ENCODE data around the gene CFAP251.
"Not testable (repeated sequence)": the region's sequence is repeated elsewhere in the genome, so short reads cannot be mapped to it uniquely, and the experiment has no call there.

CFAP251 gene

GRCh38 chr12:121917950-121918678 lies at the start of gene CFAP251:
Gene CFAP251, plus strand, starts transcription at chr12:121918592. Its CDS starts 2,714 bp downstream, at chr12:121921306.
- peak; percentile 95 for DNase-seq (ENCODE audit: low spot score)

DNA sequence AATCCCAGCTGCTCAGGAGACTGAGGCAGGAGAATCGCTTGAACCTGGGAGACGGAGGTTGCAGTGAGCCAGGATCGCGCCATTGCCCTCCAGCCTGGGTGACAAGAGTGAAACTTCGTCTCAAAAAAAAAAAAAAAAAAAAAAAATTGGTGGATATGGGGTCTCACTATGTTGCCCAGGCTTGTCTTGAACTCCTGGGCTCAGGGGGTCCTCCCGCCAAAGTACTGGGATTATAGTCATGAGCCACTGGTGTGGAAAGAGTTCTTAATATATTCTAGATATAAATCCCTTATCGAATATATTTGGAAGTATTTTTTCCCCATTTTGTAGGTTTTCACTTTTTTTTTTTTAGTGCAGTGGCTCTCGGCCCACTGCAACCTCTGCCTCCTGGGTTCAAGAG lies 49.2 kb upstream of the CFAP251 start:
- not testable (repeated sequence) for DNase-seq (ENCODE audit: low spot score)

- no peak for DNase-seq (ENCODE audit: low spot score)
Measured at GRCh38 chr12:121871467-121871866, 46.9 kb upstream of the CFAP251 start.

- peak; percentile 82 for DNase-seq (ENCODE audit: low spot score)
Measured at GRCh38 chr12:121872546-121873215, 45.7 kb upstream of the CFAP251 start.

GRCh38 chr12:121873216-121873569 lies 45.2 kb upstream of the CFAP251 start:
- no peak for DNase-seq (ENCODE audit: low spot score)

DNA sequence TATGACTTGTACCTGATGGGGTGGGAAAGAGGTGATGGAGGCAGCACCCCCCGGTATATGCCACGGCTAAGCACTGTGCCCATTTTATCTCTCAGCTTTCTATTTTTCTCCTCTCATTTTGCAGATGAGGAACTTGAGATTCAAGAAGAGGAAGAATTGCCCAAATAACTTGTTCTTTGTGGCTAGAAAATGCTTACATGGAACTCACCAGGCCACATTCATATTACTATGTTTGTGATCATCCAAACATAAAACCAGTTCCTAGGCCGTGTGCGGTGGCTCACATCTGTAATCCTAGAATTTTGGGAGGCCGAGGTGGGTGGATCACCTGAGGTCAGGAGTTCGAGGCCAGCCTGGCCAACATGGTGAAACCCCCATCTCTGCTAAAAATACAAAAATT lies 44.3 kb upstream of the CFAP251 start:
- DNase-seq (ENCODE audit: low spot score) = no peak

DNA sequence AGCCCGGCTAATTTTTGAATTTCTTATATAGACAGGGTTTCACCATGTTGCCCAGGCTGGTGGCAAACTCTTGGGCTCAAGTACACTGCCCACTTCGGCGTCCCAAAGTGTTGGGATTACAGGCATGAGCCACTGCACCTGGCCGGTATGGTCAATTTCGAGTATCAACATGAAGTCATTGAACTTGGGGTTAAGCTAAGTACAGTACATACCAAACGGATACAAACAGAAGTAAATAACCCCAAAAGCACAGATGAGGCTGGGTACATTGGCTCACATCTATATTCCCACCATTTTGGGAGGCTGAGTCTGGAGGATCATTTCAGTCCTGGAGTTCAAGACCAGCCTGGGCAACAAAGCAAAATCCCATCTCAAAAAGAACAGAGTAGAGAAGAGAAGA lies 42.8 kb upstream of the CFAP251 start:
- no peak for DNase-seq (ENCODE audit: low spot score)

GRCh38 chr12:121876080-121876447 lies 42.3 kb upstream of the CFAP251 start:
- DNase-seq (ENCODE audit: low spot score) = not testable (repeated sequence)

GRCh38 chr12:121883315-121883660 lies 35.1 kb upstream of the CFAP251 start:
- DNase-seq (ENCODE audit: low spot score) = no peak

- not testable (repeated sequence) for DNase-seq (ENCODE audit: low spot score)
Measured at GRCh38 chr12:121885129-121885528, 33.3 kb upstream of the CFAP251 start.

- no peak for DNase-seq (ENCODE audit: low spot score)
Measured at GRCh38 chr12:121888083-121888477, 30.3 kb upstream of the CFAP251 start.

- DNase-seq (ENCODE audit: low spot score) = peak; percentile 95
Measured at GRCh38 chr12:121888478-121889273, 29.7 kb upstream of the CFAP251 start, which contains the start of gene PSMD9. Gene PSMD9, plus strand, starts transcription at chr12:121888790. Its CDS starts 67 bp downstream, at chr12:121888857.

- DNase-seq (ENCODE audit: low spot score) = no peak
Measured at GRCh38 chr12:121889274-121889624, 29.1 kb upstream of the CFAP251 start.

- DNase-seq (ENCODE audit: low spot score) = peak; percentile 19
Measured at GRCh38 chr12:121889661-121890060, 28.7 kb upstream of the CFAP251 start.

DNA sequence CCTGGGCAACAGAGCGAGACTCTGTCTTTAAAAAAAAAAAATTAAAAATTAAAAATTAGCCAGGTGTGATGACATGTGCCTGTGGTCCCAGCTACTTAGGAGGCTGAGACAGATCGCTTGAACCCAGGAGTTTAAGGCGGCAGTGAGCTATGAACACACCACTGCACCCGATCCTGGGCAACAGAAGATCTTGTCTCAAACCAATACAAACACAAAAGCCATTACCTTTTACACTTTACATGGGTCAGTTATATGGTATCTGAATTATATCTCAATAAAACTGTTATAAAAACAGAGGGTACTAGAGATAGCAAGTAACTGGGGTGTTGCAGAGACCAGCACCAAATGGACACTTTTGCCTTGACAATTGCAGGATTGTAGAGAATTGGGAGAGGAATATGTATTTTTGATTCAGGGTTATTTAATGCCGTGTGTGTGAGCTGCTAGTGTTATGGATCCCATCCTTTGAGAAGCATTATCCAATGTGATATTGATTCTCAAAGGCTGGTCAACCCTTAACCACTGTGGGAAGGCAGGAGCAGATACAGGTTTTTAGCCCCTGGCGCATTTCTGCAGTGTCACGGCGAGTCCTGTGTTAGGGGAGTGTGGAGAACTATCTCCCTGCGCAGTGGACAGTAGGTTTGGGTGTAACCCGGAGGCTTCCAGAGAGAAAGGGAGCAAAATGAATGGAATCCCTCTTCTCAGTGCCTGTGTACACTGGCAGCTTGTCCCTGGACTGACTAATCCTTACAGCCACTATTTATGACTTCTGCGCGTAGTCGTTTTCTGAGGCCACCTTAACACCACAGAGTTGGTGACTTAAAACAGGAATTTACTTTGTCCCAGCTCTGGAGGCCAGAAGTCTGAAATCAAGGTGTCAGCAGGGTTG lies 25.5 kb upstream of the CFAP251 start:
- DNase-seq (ENCODE audit: low spot score) = no peak

- DNase-seq (ENCODE audit: low spot score) = peak; percentile 78
Measured at GRCh38 chr12:121893961-121894460, 24.4 kb upstream of the CFAP251 start.

DNA sequence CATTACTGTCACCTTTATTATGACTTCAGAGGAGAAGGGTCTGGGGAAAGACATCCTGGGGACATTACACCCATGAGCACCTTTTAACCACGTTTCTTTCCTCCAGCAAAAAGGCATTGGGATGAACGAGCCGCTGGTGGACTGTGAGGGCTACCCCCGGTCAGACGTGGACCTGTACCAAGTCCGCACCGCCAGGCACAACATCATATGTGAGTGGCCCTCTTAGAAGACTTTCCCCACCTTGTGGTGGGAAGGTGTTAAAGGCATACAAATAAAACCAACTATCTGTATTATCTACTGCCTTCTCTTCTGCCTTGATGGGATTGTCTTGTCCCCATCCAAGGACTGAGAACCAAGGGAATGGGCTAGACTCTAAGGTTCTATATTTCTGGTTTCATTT lies 23.8 kb upstream of the CFAP251 start:
- no peak for DNase-seq (ENCODE audit: low spot score)

- DNase-seq (ENCODE audit: low spot score) = no peak
Measured at GRCh38 chr12:121898287-121898686, 20.1 kb upstream of the CFAP251 start.

DNA sequence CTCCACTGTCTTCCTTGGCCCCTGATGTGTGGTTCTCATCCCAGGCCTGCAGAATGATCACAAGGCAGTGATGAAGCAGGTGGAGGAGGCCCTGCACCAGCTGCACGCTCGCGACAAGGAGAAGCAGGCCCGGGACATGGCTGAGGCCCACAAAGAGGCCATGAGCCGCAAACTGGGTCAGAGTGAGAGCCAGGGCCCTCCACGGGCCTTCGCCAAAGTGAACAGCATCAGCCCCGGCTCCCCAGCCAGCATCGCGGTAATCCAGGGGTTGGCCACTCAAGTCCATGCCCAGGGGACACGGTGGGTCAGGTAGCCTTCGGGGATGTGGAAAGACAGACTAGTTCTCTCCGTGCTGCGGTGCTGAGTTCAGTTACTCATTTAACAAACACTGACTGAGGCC lies 18.8 kb upstream of the CFAP251 start:
- no peak for DNase-seq (ENCODE audit: low spot score)

- DNase-seq (ENCODE audit: low spot score) = no peak
Measured at GRCh38 chr12:121903202-121903601, 15.2 kb upstream of the CFAP251 start.

DNA sequence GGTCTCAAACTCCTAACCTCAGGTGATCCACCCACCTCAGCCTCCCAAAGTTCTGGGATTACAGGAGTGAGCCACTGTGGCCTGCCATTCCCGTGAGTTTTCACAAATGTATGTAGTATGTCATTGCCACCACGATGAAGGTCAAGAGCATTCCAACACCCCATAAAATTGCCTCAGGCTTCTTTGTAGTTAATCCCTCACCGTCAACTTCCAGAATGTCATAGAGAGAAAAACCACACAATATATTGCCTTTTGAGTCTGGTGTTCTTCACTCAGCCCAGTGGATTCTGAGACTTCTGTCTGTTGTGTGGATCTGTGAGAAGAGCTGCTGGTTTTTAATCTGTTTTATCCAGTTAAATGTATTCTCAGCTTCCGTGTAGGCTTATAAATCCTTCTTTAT lies 12.6 kb upstream of the CFAP251 start:
- no peak for DNase-seq (ENCODE audit: low spot score)

DNA sequence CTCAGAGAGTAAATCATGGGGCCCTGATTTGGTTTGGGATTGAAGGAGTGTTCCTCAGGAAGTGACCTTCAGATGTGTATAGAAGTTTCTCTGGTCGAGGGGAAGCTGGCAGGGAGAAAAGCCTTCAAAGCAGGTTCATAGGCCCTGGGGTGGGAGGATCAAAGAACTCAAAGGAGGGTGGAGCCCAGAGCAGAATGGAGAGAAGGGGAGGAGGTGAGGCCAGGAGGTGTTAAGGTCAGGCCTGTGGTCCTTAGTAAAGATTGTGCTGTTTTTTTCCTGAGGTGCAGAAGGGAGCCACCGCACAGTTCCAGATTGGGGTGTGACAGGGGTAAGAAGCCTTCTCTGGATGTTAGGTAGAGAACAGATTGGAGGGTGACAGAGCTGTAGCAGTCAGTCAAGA lies 9.7 kb upstream of the CFAP251 start:
- DNase-seq (ENCODE audit: low spot score) = no peak

Measured in hepatic stellate cell (primary cell).